Testis (tissue), 3 donors: Measurements from ENCODE around the gene KIF12. TPM values are rescaled to one million over a fixed set of nuclear protein-coding genes. Genes with fewer than 3 reads are reported as not detected.

Experiments
- DNase-seq: peaks from one replicate; pipeline ENCODE4 v3.0.0-alpha.2; 2019
- H3K27ac ChIP-seq, 2 donors: fragments of 200-600 bp; sonication (generic); one replicate each; pipeline ENCODE4 v1.5.1; 2019
- H3K27me3 ChIP-seq: fragments of 200-600 bp; sonication (generic); one replicate; pipeline ENCODE4 v1.5.1; 2019
- H3K36me3 ChIP-seq: fragments of 200-600 bp; sonication (generic); one replicate; pipeline ENCODE4 v1.5.1; 2017; ENCODE audit warnings: low read depth; ENCODE audit errors: missing control alignments
- H3K4me1 ChIP-seq: fragments of 200-600 bp; sonication (generic); one replicate; pipeline ENCODE4 v1.5.1; 2019
- H3K4me3 ChIP-seq, 2 donors: fragments of 200-600 bp; sonication (generic); one replicate each; pipeline ENCODE4 v1.5.1; 2017 to 2019
- H3K9me3 ChIP-seq: fragments of 200-600 bp; sonication (generic); one replicate; pipeline ENCODE4 v1.5.1; 2017
- CTCF ChIP-seq, 3 experiments: fragments of 450-650 bp in 2 of 3; fragments of 200-600 bp in 1 of 3; sonication (generic) in 1 of 3; IDR thresholded peaks; one replicate each; pipeline ENCODE4 v1.5.1; 2016 to 2019; ENCODE audit warnings: antibody characterized with exemption in 3 of 3, mild to moderate bottlenecking in 2 of 3, moderate library complexity in 1 of 3
- POLR2A ChIP-seq: fragments of 450-650 bp; IDR thresholded peaks from one replicate; pipeline ENCODE4 v1.6.1; 2017; ENCODE audit warnings: antibody characterized with exemption, mild to moderate bottlenecking, moderate library complexity
- WGBS, 2 donors: methylation state at CpG; one replicate each; pipeline ENCODE4 v1.1.5; 2018; 5-methylcytosine and 5-hydroxymethylcytosine counted together
- intact Hi-C: fragments of 100-400 bp; cut with DNase I; formaldehyde crosslinking; loops from one replicate; pipeline ENCODE4 v1.15.1; 2023; ENCODE audit warnings: low total_unique reads
- polyA plus RNA-seq: library from polyadenylated mRNA; stranded (reverse); fragments of 350-450 nt; fragmentation: Illumina TruSeq; extraction: RNeasy Lipid Tissue Mini Kit (QIAGEN cat#74804); gene quantifications from one replicate; pipeline ENCODE4 v1.2.3, GENCODE V29; 2014; ENCODE audit warnings: low read depth, low replicate concordance; ENCODE audit not compliant: insufficient read depth
- total RNA-seq, 2 donors: library from RNA; depleted of rRNA; stranded (reverse); fragments of >200 nt; gene quantifications; one replicate each; pipeline ENCODE4 v1.2.3, GENCODE V29; 2016

The KIF12 gene
- total and polyA plus RNA-seq, 3 donors from 2014 or later = 5.4 to 9.2 (median 7.1) TPM

GRCh38 chr9:114080195-114080772 is 18.8 kb downstream of the KIF12 start:
- DNase-seq = no peak
- H3K4me1 ChIP-seq = no peaks in the 10 kb centered on the region
- H3K27me3 ChIP-seq = no peaks in the 10 kb centered on the region
- TF ChIP-seq POLR2A (no peak), CTCF (IDR thresholded peaks at IDR 0.05) (no peak)
- intact Hi-C loops = loop anchor here (10.0 kb wide), 1 partner anchor 205 kb away; no protein-coding TSS in a partner anchor
- H3K4me3 ChIP-seq = no peak overlapping the region
- H3K36me3 ChIP-seq = no peaks in the 10 kb centered on the region
- no peak overlapping the region for H3K27ac ChIP-seq
- WGBS, 2 donors = 92 to 95% methylated on average over 5 of the region's 5 CpGs
- no peaks in the 10 kb centered on the region for H3K9me3 ChIP-seq

GRCh38 chr9:114078781-114079156 is 20.3 kb downstream of the KIF12 start:
- intact Hi-C loops = no loop called here
- DNase-seq = no peak
- Histone ChIP-seq H3K9me3 (no peaks in the 10 kb centered on the region), H3K4me3 (no peak overlapping the region), H3K27me3 (no peaks in the 10 kb centered on the region), H3K27ac (no peak overlapping the region), H3K36me3 (no peaks in the 10 kb centered on the region), H3K4me1 (no peaks in the 10 kb centered on the region)
- WGBS, 2 donors = 66 to 76% methylated on average over 4 to 7 of the region's 7 CpGs
- no peak for TF ChIP-seq CTCF (IDR thresholded peaks at IDR 0.05)
- TF ChIP-seq POLR2A = no peak

- H3K27me3 ChIP-seq = no peaks in the 10 kb centered on the region
- no peaks in the 10 kb centered on the region for H3K9me3 ChIP-seq
- intact Hi-C loops = no loop called here
- H3K27ac ChIP-seq = no peak within 1 kb of the TSS
- H3K4me3 ChIP-seq = no peak within 1 kb of the TSS
- no peak for DNase-seq
- 65 to 72% methylated on average over 3 to 16 of the region's 16 CpGs for WGBS, 2 donors
- H3K4me1 ChIP-seq = no peaks in the 10 kb centered on the region
- TF ChIP-seq POLR2A (no peak), CTCF (IDR thresholded peaks at IDR 0.05) (no peak)
- H3K36me3 ChIP-seq = no peaks in the 10 kb centered on the region
These were observed 20.9 kb downstream of the KIF12 start, which contains the start of gene AMBP for GRCh38 chr9:114078021-114078780. Gene AMBP, minus strand, starts transcription at chr9:114078300. Its CDS starts 91 bp downstream, at chr9:114078209.

GRCh38 chr9:114077162-114077837 is 21.8 kb downstream of the KIF12 start:
- 82 to 83% methylated on average over 7 of the region's 7 CpGs for WGBS, 2 donors
- intact Hi-C loops = no loop called here
- H3K36me3 ChIP-seq = no peaks in the 10 kb centered on the region
- H3K4me1 ChIP-seq = no peaks in the 10 kb centered on the region
- DNase-seq = no peak
- no peaks in the 10 kb centered on the region for H3K27me3 ChIP-seq
- no peak overlapping the region for H3K27ac ChIP-seq
- H3K4me3 ChIP-seq = no peak overlapping the region
- no peaks in the 10 kb centered on the region for H3K9me3 ChIP-seq
- TF ChIP-seq CTCF (IDR thresholded peaks at IDR 0.05) = no peak
- no peak for TF ChIP-seq POLR2A
